OCI-LY1 (cell line): Measurements from ENCODE around the gene BIN1.
"Not testable (repeated sequence)": the region's sequence is repeated elsewhere in the genome, so short reads cannot be mapped to it uniquely, and the experiment has no call there.

Experiments used
- H2AFZ ChIP-seq: fragments of 200-600 bp; sonication (generic), shearing (Covaris generic); 2 replicates; pipeline ENCODE4 v1.6.0; 2014; ENCODE audit warnings: antibody characterized with exemption, mild to moderate bottlenecking, low read length
- H3F3A ChIP-seq: fragments of 200-600 bp; sonication (generic), shearing (Covaris generic); 2 replicates; pipeline ENCODE4 v1.6.0; 2014; ENCODE audit warnings: mild to moderate bottlenecking, antibody characterized with exemption, low read length, moderate library complexity; ENCODE audit not compliant: insufficient read depth
- H3K27ac ChIP-seq: fragments of 200-600 bp; sonication (generic); 2 replicates; pipeline ENCODE4 v1.5.1; 2014; ENCODE audit warnings: low read length, mixed run types, mild to moderate bottlenecking, low read depth; ENCODE audit not compliant: poor library complexity, severe bottlenecking
- H3K27me3 ChIP-seq: fragments of 200-600 bp; sonication (generic); 2 replicates; pipeline ENCODE4 v1.6.0; 2014; ENCODE audit warnings: antibody characterized with exemption, mild to moderate bottlenecking, low read length, moderate library complexity; ENCODE audit not compliant: insufficient read depth
- H3K36me3 ChIP-seq: fragments of 200-600 bp; sonication (generic); 2 replicates; pipeline ENCODE4 v1.6.1; 2014; ENCODE audit warnings: mild to moderate bottlenecking, antibody characterized with exemption, low read length, moderate library complexity, mixed read lengths; ENCODE audit not compliant: insufficient read depth
- H3K4me1 ChIP-seq: fragments of 200-600 bp; sonication (generic); 2 replicates; pipeline ENCODE4 v1.5.1; 2014; ENCODE audit warnings: mild to moderate bottlenecking, low read length, moderate library complexity; ENCODE audit not compliant: insufficient read depth, severe bottlenecking
- H3K4me2 ChIP-seq: fragments of 200-600 bp; sonication (generic), shearing (Covaris generic); 2 replicates; pipeline ENCODE4 v1.6.1; 2014; ENCODE audit warnings: low read length
- H3K4me3 ChIP-seq: fragments of 200-600 bp; sonication (generic); 2 replicates; pipeline ENCODE4 v1.5.1; 2014; ENCODE audit warnings: low read length, low read depth, mild to moderate bottlenecking, mixed read lengths; ENCODE audit not compliant: poor library complexity, severe bottlenecking
- H3K79me2 ChIP-seq: fragments of 200-600 bp; shearing (Covaris generic); 2 replicates; pipeline ENCODE4 v1.6.1; 2016; ENCODE audit warnings: mixed run types, low read length, mixed read lengths; ENCODE audit not compliant: insufficient read depth
- H3K9ac ChIP-seq: fragments of 200-600 bp; sonication (generic), shearing (Covaris generic); 2 replicates; pipeline ENCODE4 v1.6.1; 2014; ENCODE audit warnings: mild to moderate bottlenecking, low read length, mixed read lengths
- H3K9me2 ChIP-seq: fragments of 200-600 bp; sonication (generic), shearing (Covaris generic); 2 replicates; pipeline ENCODE4 v1.6.1; 2014; ENCODE audit warnings: low read depth, mild to moderate bottlenecking, low read length, mixed read lengths
- H3K9me3 ChIP-seq: fragments of 200-600 bp; shearing (Covaris generic); 2 replicates; pipeline ENCODE4 v1.6.1; 2014; ENCODE audit warnings: low read length, mixed read lengths
- H4K20me1 ChIP-seq: fragments of 200-600 bp; sonication (generic), shearing (Covaris generic); 2 replicates; pipeline ENCODE4 v1.6.0; 2016; ENCODE audit warnings: mild to moderate bottlenecking, low read length; ENCODE audit not compliant: insufficient read depth
- CTCF ChIP-seq: fragments of 200-600 bp; sonication (generic), shearing (Covaris generic); IDR thresholded peaks from 2 replicates; pipeline ENCODE4 v1.5.1; 2017; ENCODE audit warnings: mild to moderate bottlenecking, antibody characterized with exemption, low read length, moderate library complexity, mixed read lengths
- EZH2 ChIP-seq: fragments of 200-600 bp; sonication (generic), shearing (Covaris generic); IDR thresholded peaks from 2 replicates; pipeline ENCODE4 v1.8.0; 2017; ENCODE audit warnings: borderline replicate concordance, mixed run types, mild to moderate bottlenecking, antibody characterized with exemption, low read length, moderate library complexity, mixed read lengths

The BIN1 gene

GRCh38 chr2:127034051-127034450 is 72.9 kb downstream of the BIN1 start:
- no peak overlapping the region for H3K4me3 ChIP-seq
- no peaks in the 10 kb centered on the region for H3F3A ChIP-seq
- no peaks in the 10 kb centered on the region for H3K9me3 ChIP-seq
- H3K79me2 ChIP-seq: no peaks in the 10 kb centered on the region
- no peaks in the 10 kb centered on the region for H3K36me3 ChIP-seq
- TF ChIP-seq EZH2 (no peak), CTCF (no peak)
- H3K27ac ChIP-seq: no peak overlapping the region
- H3K4me1 ChIP-seq: no peaks in the 10 kb centered on the region
- H3K9ac ChIP-seq: no peak overlapping the region
- no peak overlapping the region for H3K4me2 ChIP-seq
- no peaks in the 10 kb centered on the region for H4K20me1 ChIP-seq
- H3K9me2 ChIP-seq: no peaks in the 10 kb centered on the region
- H3K27me3 ChIP-seq: peaks cover 3% of the 10 kb centered on the region; the same call in 1 of the 2 replicates
- no peak overlapping the region for H2AFZ ChIP-seq

- no peaks in the 10 kb centered on the region for H3K4me1 ChIP-seq
- H3K4me2 ChIP-seq: no peak overlapping the region
- no peaks in the 10 kb centered on the region for H3K36me3 ChIP-seq
- H3F3A ChIP-seq: no peaks in the 10 kb centered on the region
- no peaks in the 10 kb centered on the region for H4K20me1 ChIP-seq
- no peaks in the 10 kb centered on the region for H3K9me3 ChIP-seq
- no peaks in the 10 kb centered on the region for H3K79me2 ChIP-seq
- H2AFZ ChIP-seq: no peak overlapping the region
- no peaks in the 10 kb centered on the region for H3K9me2 ChIP-seq
- no peak overlapping the region for H3K4me3 ChIP-seq
- H3K9ac ChIP-seq: no peak overlapping the region
- H3K27ac ChIP-seq: no peak overlapping the region
- peaks cover 3% of the 10 kb centered on the region; the same call in 1 of the 2 replicates for H3K27me3 ChIP-seq
- TF ChIP-seq EZH2: no peak
- no peak for TF ChIP-seq CTCF
Observed at GRCh38 chr2:127032621-127033020, 74.3 kb downstream of the BIN1 start.

GRCh38 chr2:127029350-127030051 is 77.5 kb downstream of the BIN1 start:
- H3K4me1 ChIP-seq: no peaks in the 10 kb centered on the region
- H3K9me3 ChIP-seq: no peaks in the 10 kb centered on the region

GRCh38 chr2:127028745-127029144 is 78.2 kb downstream of the BIN1 start:
- H3K4me2 ChIP-seq, H3K4me3 ChIP-seq, H3F3A ChIP-seq, H3K36me3 ChIP-seq, H3K4me1 ChIP-seq, H3K79me2 ChIP-seq, H3K9me2 ChIP-seq, H3K27me3 ChIP-seq, H3K27ac ChIP-seq, H4K20me1 ChIP-seq, H3K9ac ChIP-seq, H3K9me3 ChIP-seq, H2AFZ ChIP-seq: not testable (repeated sequence)

More at GRCh38 chr2:127029350-127030051, 77.5 kb downstream of the BIN1 start:
- Histone ChIP-seq H3K27ac (no peak overlapping the region), H3K9ac (no peak overlapping the region), H3K79me2 (no peaks in the 10 kb centered on the region), H3K9me2 (no peaks in the 10 kb centered on the region), H3K4me2 (no peak overlapping the region), H3K27me3 (peaks cover 3% of the 10 kb centered on the region; the same call in 1 of the 2 replicates), H3K4me3 (no peak overlapping the region), H2AFZ (no peak overlapping the region), H3F3A (no peaks in the 10 kb centered on the region), H3K36me3 (no peaks in the 10 kb centered on the region), H4K20me1 (no peaks in the 10 kb centered on the region)
- no peak for TF ChIP-seq CTCF
- TF ChIP-seq EZH2: no peak
